CD4-positive, CD25-positive, alpha-beta regulatory T cell (primary cell): Measurements from ENCODE around the gene CDAN1. TPM values are rescaled to one million over a fixed set of nuclear protein-coding genes. Genes with fewer than 3 reads are reported as not detected.
A peak's percentile ranks its signal among the peaks of the same experiment; 100 is the strongest.
"Not testable (repeated sequence)": the region's sequence is repeated elsewhere in the genome, so short reads cannot be mapped to it uniquely, and the experiment has no call there.

Experiments
- ATAC-seq, 2 donors: fragments of 150-1000 bp; cut with Tn5 transposase; one replicate each; pipeline ENCODE4 v1.10.0; 2021; ENCODE audit warnings: low read depth in 2 of 2, moderate number of reproducible peaks in 2 of 2, moderate library complexity in 1 of 2
- DNase-seq, 3 donors: peaks; one replicate each; pipeline versions ENCODE4 v3.0.0 to v3.0.0-alpha.2; 2012 to 2022; ENCODE audit warnings: mixed read lengths in 1 of 3
- H3K27ac ChIP-seq: one replicate; pipeline ENCODE4 v1.7.0; 2013; ENCODE audit warnings: mild to moderate bottlenecking, low read length; ENCODE audit not compliant: insufficient read depth, poor library complexity, severe bottlenecking
- H3K27me3 ChIP-seq: one replicate; pipeline ENCODE4 v1.7.0; 2013; ENCODE audit warnings: low read length; ENCODE audit not compliant: control insufficient read depth, insufficient read depth
- H3K36me3 ChIP-seq: one replicate; pipeline ENCODE4 v1.7.0; 2013; ENCODE audit warnings: mild to moderate bottlenecking, low read length, moderate library complexity; ENCODE audit not compliant: control insufficient read depth, insufficient read depth
- H3K4me1 ChIP-seq: 2 replicates; pipeline ENCODE4 v1.7.0; 2013; ENCODE audit warnings: mild to moderate bottlenecking, low read length; ENCODE audit not compliant: insufficient read depth, control insufficient read depth, poor library complexity, severe bottlenecking
- H3K4me3 ChIP-seq: one replicate; pipeline ENCODE4 v1.7.0; 2013; ENCODE audit warnings: low read depth, mild to moderate bottlenecking, low read length, moderate library complexity
- H3K9me3 ChIP-seq, 2 experiments: 1 replicate in 1 of 2; 2 replicates in 1 of 2; pipeline ENCODE4 v1.7.0; 2013; ENCODE audit warnings: low read length in 2 of 2, mild to moderate bottlenecking in 1 of 2, moderate library complexity in 1 of 2; ENCODE audit not compliant: control insufficient read depth in 2 of 2
- H3K27ac Mint-ChIP-seq, 3 donors: one replicate each; pipeline ENCODE4 v1.8.0; 2020 to 2022; ENCODE audit warnings: mild to moderate bottlenecking in 3 of 3, mixed read lengths in 3 of 3, moderate library complexity in 2 of 3
- H3K27me3 Mint-ChIP-seq: one replicate; pipeline ENCODE4 v1.8.0; 2022; ENCODE audit warnings: mild to moderate bottlenecking, mixed read lengths
- H3K36me3 Mint-ChIP-seq: one replicate; pipeline ENCODE4 v1.8.0; 2020; ENCODE audit warnings: mixed read lengths
- H3K4me1 Mint-ChIP-seq, 4 donors: one replicate each; pipeline ENCODE4 v1.8.0; 2020 to 2022; ENCODE audit warnings: mixed read lengths in 4 of 4, mild to moderate bottlenecking in 1 of 4
- H3K4me3 Mint-ChIP-seq, 4 donors: one replicate each; pipeline ENCODE4 v1.8.0; 2020 to 2022; ENCODE audit warnings: mild to moderate bottlenecking in 4 of 4, mixed read lengths in 4 of 4, moderate library complexity in 3 of 4
- H3K9me3 Mint-ChIP-seq, 7 donors: one replicate each; pipeline ENCODE4 v1.8.0; 2020 to 2022; ENCODE audit warnings: mixed read lengths in 7 of 7, mild to moderate bottlenecking in 3 of 7, moderate library complexity in 2 of 7
- polyA plus RNA-seq, 4 donors: library from polyadenylated mRNA; unstranded; fragments of 300-500 nt; fragmentation: Illumina TruSeq; gene quantifications; one replicate each; pipeline ENCODE4 v1.2.3, GENCODE V29; 2021
- total RNA-seq: library from RNA; stranded (reverse); gene quantifications from one replicate; pipeline ENCODE4 v1.2.3, GENCODE V29; 2022

CDAN1 gene
- total and polyA plus RNA-seq, 5 donors from 2014 or later, result 6.5 to 26.9 (median 6.9) TPM

DNA sequence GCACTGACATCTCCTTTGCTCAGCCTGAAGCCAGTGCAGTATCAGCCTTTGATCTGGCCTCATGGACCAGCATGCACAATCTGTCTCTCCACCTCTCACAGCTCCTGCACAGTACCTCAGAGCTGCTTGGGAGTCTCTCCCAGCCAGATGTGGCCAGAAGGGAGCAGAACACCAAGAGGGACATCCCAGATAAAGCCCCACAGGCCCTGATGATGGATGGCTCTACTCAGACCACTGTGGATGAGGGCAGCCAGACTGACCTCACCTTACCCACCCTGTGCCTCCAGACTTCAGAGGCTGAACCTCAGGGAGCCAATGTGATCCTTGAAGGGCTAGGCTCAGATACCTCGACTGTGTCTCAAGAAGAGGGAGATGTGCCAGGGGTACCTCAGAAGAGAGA, 44.4 kb downstream of the CDAN1 start:
- Histone ChIP-seq H3K36me3 (no peaks in the 10 kb centered on the region), H3K27ac (no peak overlapping the region), H3K9me3 (no peaks in the 10 kb centered on the region), H3K4me3 (no peak overlapping the region), H3K4me1 (no peaks in the 10 kb centered on the region), H3K27me3 (no peaks in the 10 kb centered on the region)
- H3K27me3 Mint-ChIP-seq, result no peaks in the 10 kb centered on the region
- ATAC-seq (no peak), DNase-seq (no peak)
- H3K27ac Mint-ChIP-seq, result no peak overlapping the region
- peaks cover 13% of the 10 kb centered on the region for H3K36me3 Mint-ChIP-seq
- H3K9me3 Mint-ChIP-seq, result no peaks in the 10 kb centered on the region
- H3K4me1 Mint-ChIP-seq, result peaks cover 0 to 3% (median under 1%) of the 10 kb centered on the region in 4 donors
- no peak overlapping the region for H3K4me3 Mint-ChIP-seq

- H3K4me3 Mint-ChIP-seq, result no peak overlapping the region
- peaks cover 0 to 3% (median under 1%) of the 10 kb centered on the region in 4 donors for H3K4me1 Mint-ChIP-seq
- H3K4me3 ChIP-seq, result no peak overlapping the region
- H3K9me3 ChIP-seq, result no peaks in the 10 kb centered on the region
- no peaks in the 10 kb centered on the region for H3K4me1 ChIP-seq
- no peaks in the 10 kb centered on the region for H3K27me3 ChIP-seq
- H3K36me3 Mint-ChIP-seq, result peaks cover 20% of the 10 kb centered on the region
- ATAC-seq, result no peak
- no peak for DNase-seq
- no peaks in the 10 kb centered on the region for H3K9me3 Mint-ChIP-seq
- H3K27ac ChIP-seq, result no peak overlapping the region
- peak overlapping the region in 1 of 3 donors; percentile 36 for H3K27ac Mint-ChIP-seq
- H3K27me3 Mint-ChIP-seq, result no peaks in the 10 kb centered on the region
- H3K36me3 ChIP-seq, result no peaks in the 10 kb centered on the region
Observed at GRCh38 chr15:42691770-42692169, 45.2 kb downstream of the CDAN1 start.

DNA sequence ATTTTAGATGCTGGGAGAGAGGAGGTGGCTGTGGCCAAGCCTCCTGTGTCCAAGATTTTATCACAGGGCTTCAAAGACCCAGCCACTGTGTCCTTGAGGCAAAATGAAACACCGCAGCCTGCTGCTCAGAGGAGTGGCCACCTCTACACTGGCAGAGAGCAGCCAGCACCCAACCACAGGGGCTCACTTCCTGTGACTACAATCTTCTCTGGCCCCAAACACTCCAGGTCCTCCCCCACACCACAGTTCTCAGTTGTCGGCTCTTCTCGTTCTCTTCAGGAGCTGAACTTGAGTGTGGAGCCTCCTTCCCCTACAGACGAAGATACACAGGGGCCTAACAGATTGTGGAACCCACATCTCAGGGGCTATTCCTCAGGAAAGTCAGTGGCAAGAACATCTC, 45.6 kb downstream of the CDAN1 start:
- Mint-ChIP-seq H3K27me3 (no peaks in the 10 kb centered on the region), H3K4me1 (peaks cover 0 to 3% (median under 1%) of the 10 kb centered on the region in 4 donors), H3K4me3 (no peak overlapping the region), H3K36me3 (peaks cover 19% of the 10 kb centered on the region), H3K9me3 (no peaks in the 10 kb centered on the region), H3K27ac (peak overlapping the region in 1 of 3 donors; percentile 35)
- no peak overlapping the region for H3K27ac ChIP-seq
- no peaks in the 10 kb centered on the region for H3K27me3 ChIP-seq
- no peaks in the 10 kb centered on the region for H3K4me1 ChIP-seq
- no peaks in the 10 kb centered on the region for H3K36me3 ChIP-seq
- peak in 1 of 3 donors; percentile 33 for DNase-seq
- H3K9me3 ChIP-seq, result no peaks in the 10 kb centered on the region
- H3K4me3 ChIP-seq, result no peak overlapping the region
- no peak for ATAC-seq

DNA sequence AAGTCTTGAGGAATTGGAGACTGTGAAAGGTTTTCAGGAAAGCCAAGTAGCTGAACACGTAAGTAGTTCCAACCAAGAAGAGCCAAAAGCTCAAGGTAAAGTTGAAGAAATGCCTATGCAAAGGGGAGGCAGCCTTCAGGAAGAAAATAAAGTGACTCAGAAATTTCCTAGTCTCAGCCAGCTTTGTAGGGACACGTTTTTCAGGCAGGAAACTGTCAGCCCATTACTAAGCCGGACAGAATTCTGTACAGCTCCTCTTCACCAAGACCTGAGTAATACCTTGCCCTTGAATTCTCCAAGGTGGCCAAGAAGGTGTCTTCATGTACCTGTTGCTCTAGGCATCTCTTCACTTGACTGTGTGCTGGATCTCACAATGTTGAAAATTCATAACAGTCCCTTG, 48.6 kb downstream of the CDAN1 start:
- H3K36me3 ChIP-seq, result peaks cover 3% of the 10 kb centered on the region
- no peaks in the 10 kb centered on the region for H3K27me3 ChIP-seq
- H3K27ac Mint-ChIP-seq, result no peak overlapping the region
- no peaks in the 10 kb centered on the region for H3K27me3 Mint-ChIP-seq
- H3K4me3 ChIP-seq, result no peak overlapping the region
- no peaks in the 10 kb centered on the region for H3K9me3 Mint-ChIP-seq
- H3K4me1 ChIP-seq, result no peaks in the 10 kb centered on the region
- peaks cover 0 to 3% (median under 1%) of the 10 kb centered on the region in 4 donors for H3K4me1 Mint-ChIP-seq
- no peaks in the 10 kb centered on the region for H3K9me3 ChIP-seq
- DNase-seq, result no peak
- H3K36me3 Mint-ChIP-seq, result peaks cover 25% of the 10 kb centered on the region
- H3K27ac ChIP-seq, result no peak overlapping the region
- no peak for ATAC-seq
- H3K4me3 Mint-ChIP-seq, result no peak overlapping the region

- Mint-ChIP-seq H3K4me3 (no peak overlapping the region), H3K9me3 (no peaks in the 10 kb centered on the region), H3K27me3 (no peaks in the 10 kb centered on the region), H3K27ac (no peak overlapping the region), H3K4me1 (peaks cover 0 to 3% (median under 1%) of the 10 kb centered on the region in 4 donors), H3K36me3 (peaks cover 29% of the 10 kb centered on the region)
- H3K4me3 ChIP-seq, result no peak overlapping the region
- ATAC-seq (no peak), DNase-seq (no peak)
- H3K27me3 ChIP-seq, result no peaks in the 10 kb centered on the region
- no peak overlapping the region for H3K27ac ChIP-seq
- no peaks in the 10 kb centered on the region for H3K9me3 ChIP-seq
- H3K4me1 ChIP-seq, result no peaks in the 10 kb centered on the region
- peaks cover 6% of the 10 kb centered on the region for H3K36me3 ChIP-seq
Observed at GRCh38 chr15:42687740-42688139, 49.2 kb downstream of the CDAN1 start.

GRCh38 chr15:42686281-42686680, 50.6 kb downstream of the CDAN1 start:
- no peak overlapping the region for H3K4me3 ChIP-seq
- H3K4me1 Mint-ChIP-seq, result peaks cover 0 to 2% (median 0%) of the 10 kb centered on the region in 4 donors
- no peak overlapping the region for H3K4me3 Mint-ChIP-seq
- DNase-seq (no peak), ATAC-seq (no peak)
- peaks cover 10% of the 10 kb centered on the region for H3K36me3 ChIP-seq
- no peaks in the 10 kb centered on the region for H3K9me3 Mint-ChIP-seq
- H3K27me3 ChIP-seq, result no peaks in the 10 kb centered on the region
- no peaks in the 10 kb centered on the region for H3K4me1 ChIP-seq
- peaks cover 36% of the 10 kb centered on the region for H3K36me3 Mint-ChIP-seq
- no peak overlapping the region for H3K27ac Mint-ChIP-seq
- H3K27me3 Mint-ChIP-seq, result no peaks in the 10 kb centered on the region
- H3K9me3 ChIP-seq, result no peaks in the 10 kb centered on the region
- H3K27ac ChIP-seq, result no peak overlapping the region

DNA sequence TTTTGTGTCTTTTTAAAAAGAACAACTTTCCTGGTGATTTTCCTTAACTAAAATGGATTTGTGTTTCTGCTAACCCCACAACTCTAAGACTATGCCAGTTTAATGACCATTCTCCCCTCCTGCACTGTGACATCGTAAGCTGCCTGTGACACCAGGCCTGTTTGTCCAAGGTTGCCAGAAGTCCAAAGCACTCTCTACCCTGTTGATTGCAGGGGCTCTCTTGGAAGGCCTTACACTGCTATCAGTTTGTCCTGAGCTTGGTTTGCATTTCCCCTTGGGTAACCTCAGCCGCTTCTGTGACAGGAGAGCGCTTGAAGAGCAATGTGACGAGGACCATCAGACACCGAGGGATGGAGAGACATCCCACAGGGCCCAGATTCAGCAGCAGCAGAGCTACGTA, 55.8 kb downstream of the CDAN1 start:
- no peak overlapping the region for H3K27ac ChIP-seq
- H3K4me3 ChIP-seq, result no peak overlapping the region

DNA sequence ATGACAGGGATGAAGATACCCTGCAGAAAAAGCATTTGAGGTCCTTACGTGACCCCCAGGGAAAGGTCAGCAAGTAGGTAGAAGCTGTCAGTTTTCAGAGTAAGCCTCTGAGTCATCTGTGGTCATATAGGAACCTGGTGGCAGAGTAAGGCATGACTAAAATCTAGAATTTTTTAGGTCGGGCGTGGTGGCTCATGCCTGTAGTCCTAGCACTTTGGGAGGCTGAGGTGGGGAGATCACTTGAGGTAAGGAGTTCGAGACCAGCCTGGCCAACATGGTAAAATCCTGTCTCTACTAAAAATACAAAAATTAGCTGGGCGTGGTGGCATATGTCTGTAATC, 56.8 kb downstream of the CDAN1 start:
- not testable (repeated sequence) for H3K9me3 Mint-ChIP-seq, H3K4me3 ChIP-seq, H3K27ac ChIP-seq, H3K4me3 Mint-ChIP-seq, H3K27me3 ChIP-seq, H3K9me3 ChIP-seq, H3K4me1 ChIP-seq, H3K27ac Mint-ChIP-seq, H3K27me3 Mint-ChIP-seq, H3K4me1 Mint-ChIP-seq
- ATAC-seq (peak in 1 of 2 donors; percentile 31), DNase-seq (peak in 1 of 3 donors; percentile 68)
- peaks cover 27% of the 10 kb centered on the region for H3K36me3 Mint-ChIP-seq
- H3K36me3 ChIP-seq, result peaks cover 18% of the 10 kb centered on the region

More for the DNA sequence above, 55.8 kb downstream of the CDAN1 start:
- no peaks in the 10 kb centered on the region for H3K4me1 Mint-ChIP-seq
- H3K36me3 Mint-ChIP-seq, result peaks cover 23% of the 10 kb centered on the region
- no peak for DNase-seq
- H3K27me3 Mint-ChIP-seq, result no peaks in the 10 kb centered on the region
- ATAC-seq, result no peak
- H3K27ac Mint-ChIP-seq, result no peak overlapping the region
- no peaks in the 10 kb centered on the region for H3K27me3 ChIP-seq
- no peaks in the 10 kb centered on the region for H3K9me3 ChIP-seq
- no peaks in the 10 kb centered on the region for H3K9me3 Mint-ChIP-seq
- no peaks in the 10 kb centered on the region for H3K4me1 ChIP-seq
- peaks cover 13% of the 10 kb centered on the region for H3K36me3 ChIP-seq
- H3K4me3 Mint-ChIP-seq, result peak overlapping the region in 1 of 4 donors; percentile 28
